Upper lobe of left lung (tissue), 4 donors: ENCODE results near the gene SRR.

ENCODE experiments used
- POLR2A ChIP-seq, 4 donors: fragments of 450-650 bp; IDR thresholded peaks; one replicate each; pipeline ENCODE4 v1.5.1; 2016 to 2017; ENCODE audit warnings: antibody characterized with exemption in 4 of 4, mild to moderate bottlenecking in 2 of 4
- TF ChIP-seq, protein P1 (sequence below), 6 experiments: fragments of 450-650 bp in 4 of 6; fragments of 200-600 bp in 2 of 6; sonication (generic) in 2 of 6; IDR thresholded peaks; one replicate each; pipeline ENCODE4 v1.5.1; 2016 to 2019; ENCODE audit warnings: antibody characterized with exemption in 6 of 6

DNA sequence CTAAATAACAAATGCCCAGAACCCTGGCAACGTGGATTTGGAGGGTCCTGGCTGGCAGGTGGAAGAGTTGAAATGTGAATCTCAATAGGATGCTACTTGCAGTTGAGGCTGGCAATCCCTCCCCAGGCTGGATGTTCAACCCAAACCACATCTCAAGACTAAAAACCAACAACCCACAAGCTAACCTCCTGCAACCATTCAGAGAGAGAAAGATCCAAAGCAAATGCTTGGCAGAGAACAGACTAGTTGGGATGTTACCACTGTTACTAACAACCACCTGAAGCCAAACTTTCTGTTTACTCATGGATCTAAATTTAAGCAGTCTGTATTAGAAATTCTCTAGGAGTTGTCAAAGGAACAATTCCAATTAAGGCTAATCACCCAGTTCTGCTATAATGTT lies 28.0 kb upstream of the SRR start:
- TF ChIP-seq POLR2A (IDR thresholded peaks at IDR 0.05), result no peak
- TF ChIP-seq, protein P1, sequence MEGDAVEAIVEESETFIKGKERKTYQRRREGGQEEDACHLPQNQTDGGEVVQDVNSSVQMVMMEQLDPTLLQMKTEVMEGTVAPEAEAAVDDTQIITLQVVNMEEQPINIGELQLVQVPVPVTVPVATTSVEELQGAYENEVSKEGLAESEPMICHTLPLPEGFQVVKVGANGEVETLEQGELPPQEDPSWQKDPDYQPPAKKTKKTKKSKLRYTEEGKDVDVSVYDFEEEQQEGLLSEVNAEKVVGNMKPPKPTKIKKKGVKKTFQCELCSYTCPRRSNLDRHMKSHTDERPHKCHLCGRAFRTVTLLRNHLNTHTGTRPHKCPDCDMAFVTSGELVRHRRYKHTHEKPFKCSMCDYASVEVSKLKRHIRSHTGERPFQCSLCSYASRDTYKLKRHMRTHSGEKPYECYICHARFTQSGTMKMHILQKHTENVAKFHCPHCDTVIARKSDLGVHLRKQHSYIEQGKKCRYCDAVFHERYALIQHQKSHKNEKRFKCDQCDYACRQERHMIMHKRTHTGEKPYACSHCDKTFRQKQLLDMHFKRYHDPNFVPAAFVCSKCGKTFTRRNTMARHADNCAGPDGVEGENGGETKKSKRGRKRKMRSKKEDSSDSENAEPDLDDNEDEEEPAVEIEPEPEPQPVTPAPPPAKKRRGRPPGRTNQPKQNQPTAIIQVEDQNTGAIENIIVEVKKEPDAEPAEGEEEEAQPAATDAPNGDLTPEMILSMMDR (IDR thresholded peaks at IDR 0.05), result no peak
